Activated gamma-delta T cell treated with Interleukin-2 at 50 U/mL for 16 hours (primary cell): ENCODE measurements around the gene ASCL5.

Experiments used
- DNase-seq: peaks from one replicate; pipeline ENCODE4 v3.0.0-alpha.2; 2020

Gene ASCL5

DNA sequence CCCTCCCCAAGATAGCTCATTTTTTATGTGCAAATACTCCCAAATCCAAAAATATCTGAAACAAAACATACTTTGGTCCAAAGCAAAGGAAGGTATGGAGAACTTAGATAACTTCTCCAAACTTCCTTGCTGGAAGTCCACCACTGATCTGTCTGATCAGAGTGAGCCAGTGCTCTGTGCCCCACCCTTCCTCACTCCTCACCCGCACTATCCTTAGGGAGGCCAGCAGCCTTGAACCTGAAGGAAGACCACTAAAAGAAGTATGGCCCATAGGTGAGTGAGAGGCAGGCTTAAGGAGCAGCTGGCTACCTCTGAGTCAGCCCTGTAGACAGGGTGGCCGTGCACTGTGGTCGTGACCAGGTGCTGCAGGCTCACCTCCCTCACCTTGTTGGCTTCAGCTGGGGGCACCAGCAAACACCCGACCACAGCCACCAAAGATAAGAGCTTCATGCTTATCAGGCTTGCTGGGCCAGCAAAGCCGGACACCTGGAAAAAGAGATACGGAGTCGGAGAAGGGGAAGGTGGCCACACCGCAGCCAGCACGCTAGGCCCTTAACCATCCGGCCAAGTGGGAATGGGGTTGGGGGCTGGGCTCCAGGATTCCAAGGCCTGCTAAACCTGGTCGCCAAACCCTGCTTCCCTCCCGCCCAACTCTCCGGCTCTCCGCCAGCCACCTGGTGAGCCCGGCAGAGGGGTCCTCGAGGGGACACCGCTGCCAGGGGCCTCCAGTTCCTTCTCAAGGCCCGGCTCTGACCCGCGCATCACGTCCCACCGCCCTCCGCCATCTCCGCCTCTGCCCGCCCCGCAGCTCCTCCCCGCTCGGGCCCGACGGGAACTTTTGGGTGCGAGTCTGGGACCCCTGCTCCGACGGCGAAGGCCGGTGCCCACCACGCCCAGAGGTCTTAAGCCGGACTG is 26.7 kb upstream of the ASCL5 start:
- no peak for DNase-seq

DNA sequence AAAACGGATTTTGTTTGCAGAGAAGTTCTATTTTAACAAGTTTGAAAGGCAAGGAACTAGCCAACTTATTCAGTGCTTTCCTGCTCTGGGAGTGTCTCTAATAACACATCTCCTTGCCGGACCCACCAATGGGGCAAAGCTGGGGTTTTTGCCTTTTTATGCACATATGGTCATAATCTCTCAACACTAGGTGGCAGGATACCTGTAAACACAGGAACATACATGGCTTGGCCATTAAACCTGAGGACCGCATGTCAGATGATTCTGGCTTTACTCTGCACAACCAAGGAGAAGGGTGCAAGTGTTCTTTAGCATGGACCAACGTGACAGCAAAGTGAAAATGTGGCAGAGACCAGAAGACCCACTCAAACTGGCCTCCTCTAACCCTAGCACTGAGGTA is 22.4 kb upstream of the ASCL5 start:
- no peak for DNase-seq

DNA sequence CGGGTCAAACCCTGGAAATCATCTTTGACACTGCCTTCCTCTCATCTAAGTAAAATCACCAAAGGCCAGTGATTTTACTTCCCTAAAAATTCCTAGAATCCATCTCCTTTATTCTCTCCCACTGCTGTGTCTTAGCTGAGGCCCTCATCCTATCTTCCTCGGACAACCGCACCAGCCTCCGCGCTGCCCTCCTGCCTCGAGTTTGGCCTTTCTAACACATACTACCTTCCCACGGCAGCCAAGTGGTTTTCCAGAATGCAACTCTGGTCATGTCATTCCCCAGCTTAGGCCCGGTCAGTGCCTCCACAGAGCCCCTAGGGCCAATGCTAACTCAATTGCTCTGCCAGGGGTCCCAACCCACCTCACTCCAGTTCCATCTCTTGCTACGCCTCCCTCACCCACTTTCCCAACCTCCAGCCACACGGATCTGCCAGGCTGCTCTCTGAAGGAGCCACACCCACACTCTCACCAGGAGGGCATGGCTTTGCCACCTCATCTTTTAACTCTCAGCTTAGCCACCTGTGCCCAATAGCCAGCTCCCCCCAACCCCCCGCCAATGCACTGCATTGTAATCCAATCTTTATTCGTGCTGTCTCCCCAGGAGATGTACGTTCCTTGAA is 20.5 kb upstream of the ASCL5 start:
- no peak for DNase-seq

DNA sequence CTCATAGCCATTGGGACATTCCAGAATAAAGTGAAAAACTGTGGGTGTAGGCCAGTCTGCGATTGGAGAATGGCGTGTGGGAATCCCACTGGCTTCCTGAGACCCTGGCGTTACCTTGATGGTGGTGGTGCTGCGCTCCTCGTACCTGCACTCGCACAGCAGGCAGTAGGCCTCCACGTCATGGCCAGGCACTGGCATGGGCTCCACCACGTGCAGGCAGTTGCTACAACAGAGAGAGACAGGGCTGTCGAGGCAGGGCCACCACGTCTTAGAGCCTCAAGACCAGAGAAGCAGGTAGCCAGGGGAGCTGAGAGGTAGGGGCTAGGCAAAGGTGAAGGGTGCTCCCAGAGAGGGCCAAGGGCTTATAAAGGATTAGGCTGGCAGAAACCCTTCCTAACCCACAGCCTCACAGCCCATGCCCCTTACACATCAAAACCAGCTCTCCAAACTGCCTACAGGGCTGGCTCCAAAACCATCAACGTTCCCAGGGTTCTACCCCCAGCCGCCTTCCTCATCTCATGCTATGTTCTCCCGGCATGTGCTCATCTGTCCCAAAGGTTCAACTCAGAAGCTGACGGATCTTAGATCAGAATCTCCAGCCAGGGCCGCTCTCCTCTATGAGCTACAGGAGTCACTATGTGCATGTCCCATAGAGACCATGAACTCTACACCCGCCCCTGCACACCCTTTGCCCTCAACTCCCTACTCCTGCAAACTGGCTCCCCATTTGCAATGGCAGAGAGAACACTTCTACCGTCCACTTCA is 19.8 kb upstream of the ASCL5 start:
- DNase-seq: no peak

DNA sequence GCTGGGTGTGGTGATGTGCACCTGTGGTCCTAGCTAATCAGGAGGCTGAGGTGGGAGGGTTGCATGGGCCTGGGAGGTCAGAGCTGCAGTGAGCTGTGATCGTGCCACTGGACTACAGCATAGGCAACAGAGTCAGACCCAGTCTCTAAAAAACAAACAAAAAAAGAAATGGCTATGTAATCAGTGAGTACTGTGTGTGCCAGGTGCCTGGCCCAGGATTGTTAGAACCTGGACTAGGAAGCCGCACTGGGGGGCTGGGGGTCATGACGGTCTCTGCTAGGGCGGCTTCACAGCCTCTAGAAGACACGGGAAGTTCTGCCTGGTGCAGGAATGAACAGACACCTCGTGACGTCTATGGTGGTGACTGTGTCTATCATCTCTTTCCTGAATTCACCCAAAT is 18.8 kb upstream of the ASCL5 start:
- DNase-seq: no peak

DNA sequence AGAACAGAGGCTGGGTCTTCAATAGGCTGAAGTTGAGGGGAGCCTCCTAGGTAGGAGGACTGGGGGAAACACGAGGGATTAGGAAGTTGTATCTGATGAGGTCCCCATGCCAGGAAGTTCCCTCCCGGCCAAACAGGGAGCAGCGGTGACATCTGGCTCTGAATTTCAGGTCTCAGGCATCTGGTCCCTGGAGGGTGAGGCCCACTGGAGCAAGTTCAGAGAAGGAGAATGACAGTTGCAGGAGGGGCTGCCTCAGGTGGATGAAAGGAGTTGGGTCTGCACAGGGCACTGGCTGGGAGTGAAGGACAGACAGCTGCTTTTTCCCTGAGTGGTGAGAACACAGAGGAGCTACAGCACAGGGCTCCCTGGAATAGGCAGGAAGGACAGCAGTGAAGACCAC is 18.1 kb upstream of the ASCL5 start:
- no peak for DNase-seq

DNA sequence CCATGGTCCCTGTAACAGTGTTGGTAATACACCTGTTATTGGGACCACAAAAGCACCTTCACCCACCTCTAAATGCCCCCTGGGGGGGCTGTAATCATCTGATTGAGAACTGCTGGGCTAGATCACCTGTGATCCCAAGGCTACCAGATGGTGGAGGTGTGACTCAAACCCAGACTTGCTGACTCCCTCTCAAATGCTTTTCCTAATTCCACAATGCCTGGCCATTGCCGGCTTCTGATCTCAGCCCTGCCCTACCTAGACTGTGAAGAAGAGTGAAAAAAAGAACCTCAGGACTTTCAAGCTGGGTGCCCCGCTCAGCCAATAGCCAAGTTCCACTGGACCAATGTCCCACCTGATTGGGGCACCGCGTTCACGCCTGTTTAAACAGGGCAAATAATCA is 17.7 kb upstream of the ASCL5 start:
- DNase-seq: no peak

DNA sequence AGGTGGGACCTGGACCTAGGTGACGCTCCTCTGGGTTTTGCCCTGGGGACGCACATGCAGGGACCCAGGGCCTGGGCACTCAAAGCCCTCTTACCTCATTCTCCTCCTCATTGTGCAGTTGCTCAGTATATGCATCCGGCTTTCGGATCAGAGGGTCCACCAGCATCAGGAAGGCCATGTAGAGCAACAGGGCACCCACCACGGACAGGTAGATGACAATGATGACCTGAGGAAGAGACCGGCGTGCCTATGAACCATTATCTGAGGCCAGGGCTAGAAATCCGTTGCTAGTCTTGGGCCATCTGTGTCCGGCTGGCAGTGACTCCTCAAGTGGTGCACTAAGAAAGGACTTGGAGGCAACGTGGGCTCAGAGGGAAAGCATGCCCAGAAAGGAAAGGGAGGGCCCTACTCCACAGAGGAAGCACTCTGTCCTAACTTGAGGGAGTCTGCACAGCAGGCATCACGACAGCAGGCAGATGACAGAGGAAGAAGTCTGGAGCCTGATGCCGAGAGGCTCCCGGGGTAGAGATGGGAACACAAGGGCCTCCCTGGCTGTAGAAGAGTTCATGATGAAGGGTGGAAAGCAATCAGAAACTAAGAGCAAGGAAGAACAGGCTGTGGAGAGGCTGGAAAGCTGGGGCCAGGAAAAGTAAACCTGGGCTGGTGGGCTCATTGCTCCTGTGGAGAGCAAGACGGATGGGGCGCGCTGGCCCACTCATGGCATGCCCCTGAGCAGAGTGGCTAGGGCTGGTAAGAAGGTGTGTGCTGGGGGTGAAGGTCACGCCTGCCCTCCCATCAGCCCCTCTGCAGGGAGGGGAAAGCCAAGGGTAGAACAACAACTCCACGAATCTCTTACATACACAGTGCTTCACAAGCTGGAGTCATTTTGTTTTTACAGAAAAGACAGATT is 17.0 kb upstream of the ASCL5 start:
- no peak for DNase-seq

DNA sequence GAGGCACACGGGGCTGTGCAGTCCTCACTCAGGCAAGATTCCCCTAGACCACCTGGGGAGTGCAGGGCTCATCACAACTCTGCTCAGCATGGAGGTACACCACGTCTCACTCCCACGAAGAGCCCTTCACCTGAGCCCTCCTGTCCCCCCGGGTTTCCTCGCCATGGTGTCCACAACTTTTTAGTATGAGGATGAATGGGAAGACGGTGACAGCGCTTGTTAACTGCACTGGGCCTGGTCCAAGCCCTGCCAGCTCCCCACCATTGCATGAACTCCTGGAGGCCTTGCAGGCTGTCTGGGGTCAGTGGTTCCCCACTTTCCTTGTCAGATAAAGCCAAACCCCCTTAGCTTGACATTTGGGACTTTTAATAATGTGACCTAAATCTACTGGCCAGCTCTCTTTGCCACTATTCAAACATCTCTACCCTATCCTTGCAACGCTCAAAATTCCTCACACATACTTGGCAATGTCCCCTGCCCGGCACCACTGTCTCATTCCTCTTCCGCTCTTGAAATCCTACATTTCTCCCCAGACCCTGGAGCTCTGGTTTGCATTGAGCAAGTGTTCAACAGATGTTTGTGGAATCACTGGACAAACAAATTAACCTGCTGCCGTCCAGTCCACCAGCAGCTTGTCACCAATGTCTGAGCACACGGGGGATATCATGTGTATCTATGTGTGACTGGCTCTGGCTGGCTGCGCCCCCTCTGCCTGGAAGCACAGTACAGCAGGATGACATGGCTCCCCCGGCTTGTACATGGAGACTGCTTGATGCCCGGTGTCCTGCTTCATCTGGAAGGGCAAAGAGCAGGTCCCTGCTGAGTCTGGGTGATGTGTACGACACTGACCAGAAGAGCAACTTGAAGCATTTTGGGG is 16.1 kb upstream of the ASCL5 start:
- DNase-seq: no peak

DNA sequence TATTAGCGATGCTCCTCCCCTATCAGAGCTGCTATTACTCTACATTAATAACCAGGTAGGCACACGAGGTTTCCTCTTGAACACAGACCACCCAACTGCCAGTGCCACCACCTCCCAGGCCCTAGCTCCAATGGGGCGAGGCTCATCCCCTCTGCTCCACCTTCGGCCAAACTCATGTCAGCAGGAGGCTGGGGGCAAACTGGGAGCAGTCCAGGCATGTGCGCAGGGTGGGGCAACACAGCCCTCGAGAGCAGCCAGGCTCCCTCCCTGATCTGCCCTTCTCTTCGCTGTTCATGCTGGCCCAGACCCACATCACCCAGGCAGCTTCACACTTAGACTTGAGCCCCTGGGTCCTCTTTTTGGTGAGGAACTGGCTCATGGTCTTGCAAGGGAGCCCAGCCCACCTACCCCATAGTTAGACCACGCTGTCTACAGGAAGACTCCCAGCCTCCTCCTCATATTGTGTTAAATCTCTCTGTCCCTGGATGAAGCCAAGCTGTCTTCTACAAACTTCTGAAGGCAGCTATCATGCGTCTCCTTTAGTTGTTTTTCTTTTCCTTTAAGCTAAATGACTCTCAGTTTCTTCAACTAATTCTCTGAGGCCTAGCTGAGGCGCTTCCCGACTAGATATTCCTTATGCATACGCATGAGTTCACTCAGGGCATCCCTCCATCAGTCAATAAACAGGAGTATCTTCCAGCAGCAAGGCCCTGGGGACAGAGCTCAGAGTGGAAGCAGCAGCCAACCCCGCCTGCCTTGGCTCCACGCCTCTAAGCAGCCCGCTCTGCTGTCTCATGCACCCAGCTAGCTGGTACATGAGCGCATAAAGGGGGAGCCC is 15.2 kb upstream of the ASCL5 start:
- no peak for DNase-seq

DNA sequence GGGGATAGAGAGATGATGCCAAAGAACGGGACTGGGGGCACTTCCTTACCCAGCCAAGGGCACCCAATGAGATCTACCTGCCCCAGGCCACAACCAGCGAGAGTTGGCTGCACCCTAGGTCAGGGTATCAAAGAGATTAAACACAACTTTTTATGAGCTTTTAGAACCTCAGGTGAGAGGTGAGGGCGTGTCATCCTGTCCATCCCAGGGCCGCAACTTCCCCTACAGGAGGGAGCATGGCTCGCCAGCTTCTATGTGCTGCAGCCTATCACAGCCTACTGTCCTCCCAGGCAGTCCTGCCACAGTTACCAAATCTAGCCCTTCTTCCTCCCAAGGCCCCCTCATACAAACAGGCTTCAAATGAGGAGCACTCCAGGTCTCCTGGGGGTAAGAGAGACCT is 14.4 kb upstream of the ASCL5 start:
- no peak for DNase-seq

DNA sequence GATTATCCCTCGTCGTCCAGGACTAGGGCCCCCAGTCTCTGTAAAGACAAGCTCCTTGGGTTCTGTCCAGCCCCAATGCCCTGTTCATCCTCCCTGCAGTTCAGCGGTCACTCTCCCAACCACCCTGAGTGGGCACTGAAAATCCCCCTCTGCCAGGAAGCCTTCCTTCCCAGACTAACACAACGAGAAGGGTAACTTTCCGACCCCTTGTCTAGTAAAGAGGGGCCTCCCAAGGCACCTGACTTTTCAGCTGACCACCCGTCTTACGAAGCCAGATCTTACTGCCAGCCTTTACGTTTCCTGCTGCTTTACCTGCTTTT is 13.9 kb upstream of the ASCL5 start:
- DNase-seq: no peak

DNA sequence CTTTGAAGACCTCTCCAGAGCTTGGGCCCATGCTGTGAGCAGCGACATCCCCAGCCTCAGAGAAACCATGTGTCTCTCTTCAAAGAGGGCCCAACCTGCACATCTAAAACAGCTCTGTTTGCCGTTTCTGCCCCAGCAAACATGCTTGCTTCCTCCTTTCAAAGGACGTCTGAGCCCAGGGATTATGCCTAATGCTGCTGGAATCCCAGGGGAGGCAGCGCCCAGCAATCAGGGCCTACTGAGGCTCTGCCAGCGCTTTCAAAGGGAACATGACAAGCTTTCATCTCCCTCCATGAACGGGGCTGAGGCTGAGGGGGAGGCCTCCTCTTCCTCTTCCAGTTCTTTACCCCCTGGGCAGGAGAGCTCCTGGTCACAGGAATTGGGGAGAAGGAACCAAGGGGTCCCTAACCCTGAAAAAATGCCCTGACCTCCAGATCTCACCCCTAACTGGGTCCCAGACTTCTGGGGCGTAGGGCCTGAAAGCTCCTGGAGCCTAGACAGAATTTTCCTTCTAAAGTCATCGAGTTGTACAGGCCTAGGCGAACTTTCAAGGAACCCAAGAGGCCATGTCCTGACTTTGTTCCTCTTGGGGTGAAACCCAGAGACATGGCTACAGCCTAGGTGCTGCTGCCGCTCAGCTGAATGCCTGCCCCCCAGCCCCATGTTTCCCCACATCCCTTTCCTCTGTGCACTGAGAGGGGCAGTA is 13.4 kb upstream of the ASCL5 start:
- no peak for DNase-seq

DNA sequence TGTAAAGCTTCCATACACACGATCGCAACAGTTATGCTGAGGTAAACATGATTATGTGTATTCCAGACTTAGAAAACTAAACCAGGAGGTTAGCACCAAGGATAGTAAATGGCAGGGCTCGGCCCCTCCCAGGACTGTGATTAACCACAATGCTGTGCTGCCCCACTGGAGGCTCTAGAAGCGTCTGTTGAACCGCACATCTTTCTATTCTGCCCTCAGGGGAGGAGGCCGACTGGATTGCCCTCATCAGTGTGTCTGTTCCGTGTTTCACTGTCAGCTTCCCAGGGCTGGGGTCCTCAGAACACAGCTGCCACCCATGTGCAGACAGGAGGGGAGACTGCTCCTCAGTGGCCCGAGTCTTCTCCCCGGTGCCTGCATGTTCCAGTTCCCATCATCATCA is 12.8 kb upstream of the ASCL5 start:
- no peak for DNase-seq

DNA sequence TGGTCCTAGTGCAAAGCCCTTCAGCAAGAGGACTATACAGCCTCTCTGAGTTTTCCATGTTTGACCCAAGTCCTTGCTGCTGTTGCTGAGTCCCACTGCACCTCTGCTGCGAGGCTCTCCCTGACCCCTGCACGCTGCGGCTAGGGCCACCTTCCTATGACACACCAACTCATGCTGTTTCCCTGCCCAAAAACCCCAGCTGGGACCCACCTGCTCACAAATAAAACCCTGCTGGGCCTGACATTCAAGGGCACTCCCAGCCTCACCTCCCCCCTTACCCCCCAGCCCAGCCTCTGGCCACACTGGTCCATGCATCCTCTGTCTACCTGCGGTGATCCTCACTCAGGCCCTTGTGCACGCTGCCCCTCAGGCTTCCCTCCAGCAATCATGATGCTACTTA is 12.3 kb upstream of the ASCL5 start:
- DNase-seq: no peak

DNA sequence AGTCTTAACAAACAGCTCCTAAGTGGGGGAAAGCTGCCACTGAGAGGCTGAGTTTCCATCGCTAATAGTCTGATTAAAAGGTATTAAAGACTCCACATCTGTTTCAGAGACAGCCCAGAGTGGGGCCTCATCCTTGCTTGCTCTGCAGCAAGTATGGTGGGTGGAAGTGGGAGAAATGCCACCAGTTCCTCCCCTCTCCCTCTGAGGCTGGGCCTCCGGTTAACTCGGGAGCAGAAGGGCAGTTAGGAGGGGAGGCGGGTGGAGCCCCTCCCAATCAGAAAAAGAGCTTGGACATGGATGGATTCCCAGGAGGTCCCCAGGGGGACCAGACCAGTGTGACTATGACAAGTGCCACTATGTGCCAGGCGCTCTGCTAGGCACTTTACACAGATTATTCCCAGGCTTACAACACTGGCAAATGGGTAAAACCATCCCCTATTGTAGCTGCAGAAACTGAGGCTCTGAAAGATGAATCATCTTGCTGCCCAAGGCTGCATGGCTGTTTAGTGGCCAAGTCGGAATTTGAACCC is 11.4 kb upstream of the ASCL5 start:
- DNase-seq: no peak

DNA sequence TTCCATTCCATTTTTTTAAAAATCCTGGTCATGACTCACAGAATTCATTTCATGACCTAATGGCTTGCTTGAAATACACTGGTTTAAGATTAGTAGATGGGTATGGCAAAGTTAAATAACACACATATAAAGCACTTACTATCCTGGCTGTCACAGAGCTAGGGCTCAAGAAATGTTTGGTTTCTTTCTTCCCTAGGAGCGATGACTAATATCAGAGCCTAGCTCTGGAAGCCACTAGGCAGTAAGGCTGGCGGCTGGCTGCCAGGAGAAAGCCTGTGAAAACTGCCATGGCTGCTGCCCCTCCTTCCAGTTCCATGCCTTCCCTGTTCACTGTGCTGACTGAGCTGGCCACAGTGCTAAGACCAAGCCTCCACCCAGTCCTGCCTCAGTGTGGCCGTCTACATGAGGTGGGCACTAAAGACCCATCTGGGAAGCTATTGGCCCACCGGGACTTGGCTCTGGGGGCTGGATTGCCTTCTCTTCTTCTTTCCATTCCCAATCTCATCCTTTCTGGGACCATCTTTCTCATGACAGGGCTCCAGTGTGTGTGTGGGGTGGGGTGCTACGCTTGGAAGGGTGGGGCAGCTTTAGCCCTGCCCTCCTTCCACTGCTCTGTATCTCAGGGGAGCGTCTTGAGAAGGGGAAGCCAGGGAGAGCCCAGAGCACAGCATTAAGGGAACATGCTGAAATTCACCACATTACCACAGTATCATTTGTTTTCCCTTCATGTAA is 10.8 kb upstream of the ASCL5 start:
- DNase-seq: no peak

DNA sequence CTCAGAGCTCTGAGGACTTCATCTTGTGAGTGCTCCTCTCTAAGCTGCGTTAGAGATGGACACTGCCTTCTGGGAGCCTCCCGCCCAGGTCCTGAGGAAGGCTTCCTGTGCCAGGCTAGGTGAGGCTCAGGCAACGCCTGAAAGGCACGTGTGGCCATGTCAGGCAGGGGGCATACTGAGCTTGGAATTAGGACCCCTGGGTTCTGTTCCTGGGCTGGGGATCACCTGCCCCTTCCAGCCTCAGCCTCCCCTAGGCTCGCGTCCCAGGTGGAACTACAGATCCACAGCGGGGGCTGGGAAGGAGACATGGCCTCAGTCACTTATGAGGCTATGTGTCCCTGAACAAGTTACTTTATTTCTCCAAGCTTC is 10.0 kb upstream of the ASCL5 start:
- no peak for DNase-seq

DNA sequence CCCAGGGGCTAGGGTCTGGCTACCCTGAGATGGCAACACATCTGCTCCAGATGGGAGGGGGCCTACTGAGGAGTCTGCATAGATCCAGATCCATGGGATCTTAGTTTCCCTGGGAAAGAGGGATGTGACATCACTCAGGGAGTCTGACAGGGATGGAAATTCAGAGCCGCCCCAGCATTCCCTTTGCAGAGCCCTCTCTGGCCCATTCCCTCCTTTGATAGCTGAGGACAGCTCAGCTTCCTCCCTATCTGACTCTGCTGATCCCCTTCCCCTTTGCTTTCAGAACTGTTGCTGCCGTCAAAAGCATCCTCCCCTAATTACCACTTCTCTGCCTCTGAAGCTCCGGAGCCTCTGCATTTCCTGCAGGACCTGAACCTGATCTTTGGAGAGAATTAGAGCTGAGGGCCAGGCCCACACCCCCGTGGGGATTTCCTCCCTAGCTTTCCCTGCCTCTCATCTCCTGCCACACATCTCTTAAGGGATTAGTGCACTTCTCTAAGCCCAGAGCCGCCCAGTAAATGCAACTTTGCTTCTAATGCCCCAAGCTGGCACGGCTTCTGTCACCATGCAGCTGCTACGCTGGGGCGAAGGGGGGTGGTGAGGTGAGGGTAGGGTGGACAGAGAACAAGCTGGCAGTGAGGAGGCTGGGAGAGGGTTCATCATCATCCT is 9.5 kb upstream of the ASCL5 start:
- no peak for DNase-seq
